Astrocyte (in vitro differentiated cells and primary cell): Measurements from ENCODE around the gene GSK3B. TPM values are rescaled to one million over a fixed set of nuclear protein-coding genes. Genes with fewer than 3 reads are reported as not detected.

ENCODE experiments used
- DNase-seq: peaks from one replicate; pipeline ENCODE4 v3.0.0-alpha.2; 2010; ENCODE audit warnings: low read depth
- FAIRE-seq: peaks from 2 replicates; lab custom pipeline; 2011; peaks lifted over from hg19 to GRCh38; lab: Jason Lieb, UNC
- H2AFZ ChIP-seq: 2 replicates; pipeline ENCODE4 v1.6.0; 2012; ENCODE audit warnings: low read depth, low read length, inconsistent platforms
- H3K27ac ChIP-seq: 2 replicates; pipeline ENCODE4 v1.5.1; 2011; ENCODE audit warnings: low read depth, low read length, inconsistent platforms
- H3K27me3 ChIP-seq: 2 replicates; pipeline ENCODE4 v1.6.0; 2011; ENCODE audit warnings: low read length, inconsistent platforms; ENCODE audit not compliant: insufficient read depth
- H3K36me3 ChIP-seq: 2 replicates; pipeline ENCODE4 v1.5.1; 2011; ENCODE audit warnings: low read length, inconsistent platforms; ENCODE audit not compliant: insufficient read depth
- H3K4me1 ChIP-seq: 2 replicates; pipeline ENCODE4 v1.5.1; 2011; ENCODE audit warnings: low read length, inconsistent platforms; ENCODE audit not compliant: insufficient read depth
- H3K4me2 ChIP-seq: 2 replicates; pipeline ENCODE4 v1.6.0; 2012; ENCODE audit warnings: low read length, inconsistent platforms
- H3K4me3 ChIP-seq: 2 replicates; pipeline ENCODE4 v1.5.1; 2011; ENCODE audit warnings: low read depth, mild to moderate bottlenecking, low read length, inconsistent platforms; ENCODE audit not compliant: insufficient read depth
- H3K79me2 ChIP-seq: 2 replicates; pipeline ENCODE4 v1.6.0; 2012; ENCODE audit warnings: mild to moderate bottlenecking, low read length, inconsistent platforms; ENCODE audit not compliant: insufficient read depth
- H3K9ac ChIP-seq: 2 replicates; pipeline ENCODE4 v1.6.0; 2012; ENCODE audit warnings: mild to moderate bottlenecking, low read length, inconsistent platforms
- H3K9me3 ChIP-seq: 2 replicates; pipeline ENCODE4 v1.5.1; 2012; ENCODE audit warnings: low read depth, mild to moderate bottlenecking, low read length, inconsistent platforms; ENCODE audit not compliant: insufficient read depth
- H4K20me1 ChIP-seq: 2 replicates; pipeline ENCODE4 v1.6.0; 2012; ENCODE audit warnings: low read length, inconsistent platforms; ENCODE audit not compliant: insufficient read depth
- H3K27ac Mint-ChIP-seq: one replicate; pipeline ENCODE4 v1.8.0; 2021; ENCODE audit warnings: mild to moderate bottlenecking, mixed read lengths; ENCODE audit not compliant: unreplicated experiment
- H3K27me3 Mint-ChIP-seq: one replicate; pipeline ENCODE4 v1.8.0; 2021; ENCODE audit warnings: low read depth, mixed read lengths; ENCODE audit not compliant: unreplicated experiment
- H3K36me3 Mint-ChIP-seq: one replicate; pipeline ENCODE4 v1.8.0; 2021; ENCODE audit warnings: low read depth, mixed read lengths; ENCODE audit not compliant: unreplicated experiment
- H3K4me1 Mint-ChIP-seq: one replicate; pipeline ENCODE4 v1.8.0; 2021; ENCODE audit warnings: low read depth, mixed read lengths; ENCODE audit not compliant: unreplicated experiment
- H3K4me3 Mint-ChIP-seq: one replicate; pipeline ENCODE4 v1.8.0; 2021; ENCODE audit warnings: mild to moderate bottlenecking, moderate library complexity, mixed read lengths; ENCODE audit not compliant: unreplicated experiment
- H3K9me3 Mint-ChIP-seq: one replicate; pipeline ENCODE4 v1.8.0; 2021; ENCODE audit warnings: mild to moderate bottlenecking, mixed read lengths; ENCODE audit not compliant: unreplicated experiment
- CTCF ChIP-seq: IDR thresholded peaks from 2 replicates; pipeline ENCODE4 v1.5.1; 2011; ENCODE audit warnings: low read depth, mild to moderate bottlenecking, inconsistent platforms, low read length, moderate library complexity; ENCODE audit not compliant: insufficient read depth
- EZH2 ChIP-seq: IDR thresholded peaks from 2 replicates; pipeline ENCODE4 v1.6.1; 2012; ENCODE audit warnings: mild to moderate bottlenecking, low read length, inconsistent platforms; ENCODE audit not compliant: insufficient read depth
- total RNA-seq: library from RNA; stranded (reverse); gene quantifications from 2 replicates; pipeline ENCODE4 v1.2.1, GENCODE V29; 2021

GSK3B gene
- total RNA-seq, 1 donor from 2014 or later: 80.6 TPM

GRCh38 chr3:119864476-119864875 is 229.8 kb downstream of the GSK3B start:
- H3K27ac Mint-ChIP-seq: no peak overlapping the region
- Histone ChIP-seq H3K4me1 (no peaks in the 10 kb centered on the region), H3K9ac (no peak overlapping the region), H3K79me2 (no peaks in the 10 kb centered on the region), H3K4me2 (no peak overlapping the region), H3K4me3 (no peak overlapping the region), H3K27ac (no peak overlapping the region), H3K36me3 (peaks cover 11% of the 10 kb centered on the region), H3K27me3 (no peaks in the 10 kb centered on the region), H3K9me3 (no peaks in the 10 kb centered on the region), H2AFZ (no peak overlapping the region), H4K20me1 (no peaks in the 10 kb centered on the region)
- no peak overlapping the region for H3K4me3 Mint-ChIP-seq
- no peak for TF ChIP-seq CTCF
- TF ChIP-seq EZH2: no peak
- no peak for FAIRE-seq
- DNase-seq: no peak
- H3K4me1 Mint-ChIP-seq: no peaks in the 10 kb centered on the region
- H3K27me3 Mint-ChIP-seq: no peaks in the 10 kb centered on the region
- H3K36me3 Mint-ChIP-seq: peaks cover 12% of the 10 kb centered on the region
- H3K9me3 Mint-ChIP-seq: no peaks in the 10 kb centered on the region

DNA sequence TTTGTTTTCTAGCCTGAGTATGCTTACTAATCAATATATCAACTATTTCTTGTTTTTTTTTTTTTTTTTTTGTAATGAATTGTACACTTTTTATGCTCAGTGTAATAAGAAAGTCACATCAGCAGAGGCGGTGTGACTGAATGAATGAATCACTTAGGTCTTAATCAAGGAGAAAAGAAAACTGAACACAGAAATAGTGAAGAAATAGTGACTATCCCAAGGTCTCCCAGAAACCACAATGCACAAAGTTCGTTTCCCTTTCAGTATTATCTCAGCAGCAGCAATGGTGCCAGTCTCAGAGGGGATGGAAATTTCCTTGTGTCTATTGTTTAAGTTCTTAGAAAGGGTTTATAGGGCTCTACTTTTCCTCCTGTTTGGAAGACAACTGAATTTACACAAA is 231.6 kb downstream of the GSK3B start:
- Mint-ChIP-seq H3K36me3 (peaks cover 23% of the 10 kb centered on the region), H3K4me3 (no peak overlapping the region), H3K9me3 (no peaks in the 10 kb centered on the region), H3K27me3 (no peaks in the 10 kb centered on the region), H3K4me1 (no peaks in the 10 kb centered on the region), H3K27ac (no peak overlapping the region)
- H3K4me1 ChIP-seq: no peaks in the 10 kb centered on the region
- H3K4me3 ChIP-seq: no peak overlapping the region
- H3K9me3 ChIP-seq: no peaks in the 10 kb centered on the region
- H2AFZ ChIP-seq: no peak overlapping the region
- H3K4me2 ChIP-seq: no peak overlapping the region
- peaks cover 11% of the 10 kb centered on the region for H3K36me3 ChIP-seq
- TF ChIP-seq CTCF (no peak), EZH2 (no peak)
- no peaks in the 10 kb centered on the region for H3K79me2 ChIP-seq
- DNase-seq (no peak), FAIRE-seq (no peak)
- H4K20me1 ChIP-seq: peaks cover 5% of the 10 kb centered on the region
- no peaks in the 10 kb centered on the region for H3K27me3 ChIP-seq
- H3K27ac ChIP-seq: no peak overlapping the region
- H3K9ac ChIP-seq: no peak overlapping the region

DNA sequence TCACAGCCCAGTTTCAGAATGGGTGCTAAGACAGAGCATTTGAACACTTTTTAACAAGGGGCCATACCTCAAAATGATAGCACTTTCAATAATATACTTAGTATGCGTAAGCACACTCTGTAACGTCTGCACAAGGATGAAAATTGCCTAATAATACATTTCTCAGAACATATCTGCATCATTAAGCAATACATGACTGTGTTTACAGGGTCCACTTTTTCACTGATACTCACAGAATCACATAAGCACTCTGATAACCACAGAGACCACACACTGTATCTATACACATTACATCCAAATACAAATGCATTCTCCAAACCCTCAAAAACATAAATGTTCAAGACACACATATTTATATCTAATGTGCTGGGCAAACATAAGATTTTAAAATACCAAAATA is 232.6 kb downstream of the GSK3B start:
- peaks cover 30% of the 10 kb centered on the region for H3K36me3 Mint-ChIP-seq
- no peak overlapping the region for H2AFZ ChIP-seq
- no peaks in the 10 kb centered on the region for H3K4me1 ChIP-seq
- H4K20me1 ChIP-seq: peaks cover 5% of the 10 kb centered on the region
- no peak overlapping the region for H3K4me3 ChIP-seq
- DNase-seq (no peak), FAIRE-seq (no peak)
- no peak overlapping the region for H3K4me3 Mint-ChIP-seq
- H3K9me3 ChIP-seq: no peaks in the 10 kb centered on the region
- no peak overlapping the region for H3K9ac ChIP-seq
- no peaks in the 10 kb centered on the region for H3K27me3 Mint-ChIP-seq
- peaks cover 11% of the 10 kb centered on the region for H3K36me3 ChIP-seq
- no peaks in the 10 kb centered on the region for H3K4me1 Mint-ChIP-seq
- TF ChIP-seq CTCF (no peak), EZH2 (no peak)
- no peaks in the 10 kb centered on the region for H3K27me3 ChIP-seq
- peaks cover 4% of the 10 kb centered on the region for H3K9me3 Mint-ChIP-seq
- no peak overlapping the region for H3K27ac ChIP-seq
- H3K4me2 ChIP-seq: no peak overlapping the region
- no peaks in the 10 kb centered on the region for H3K79me2 ChIP-seq
- no peak overlapping the region for H3K27ac Mint-ChIP-seq
